HCT116 (cell line): Measurements from ENCODE around the gene SUGCT.

ENCODE experiments used
- POLR2A ChIP-seq: IDR thresholded peaks from 2 replicates; pipeline ENCODE4 v1.7.0; 2011; ENCODE audit warnings: borderline replicate concordance; ENCODE audit not compliant: insufficient read depth, insufficient read length; ENCODE audit errors: extremely low read depth
- TF ChIP-seq, protein P1 (sequence below), 3 experiments: fragments of 200-600 bp in 1 of 3; sonication (generic) in 1 of 3; IDR thresholded peaks in 2 of 3; conservative IDR thresholded peaks in 1 of 3; 2 replicates each; pipeline ENCODE4 v1.5.1; 2012 to 2017; ENCODE audit warnings: low read depth in 2 of 3, low read length in 2 of 3, antibody characterized with exemption in 1 of 3, borderline replicate concordance in 1 of 3, control low read depth in 1 of 3, mild to moderate bottlenecking in 1 of 3, mixed read lengths in 1 of 3, mixed run types in 1 of 3, moderate library complexity in 1 of 3; ENCODE audit not compliant: insufficient read depth in 1 of 3

DNA sequence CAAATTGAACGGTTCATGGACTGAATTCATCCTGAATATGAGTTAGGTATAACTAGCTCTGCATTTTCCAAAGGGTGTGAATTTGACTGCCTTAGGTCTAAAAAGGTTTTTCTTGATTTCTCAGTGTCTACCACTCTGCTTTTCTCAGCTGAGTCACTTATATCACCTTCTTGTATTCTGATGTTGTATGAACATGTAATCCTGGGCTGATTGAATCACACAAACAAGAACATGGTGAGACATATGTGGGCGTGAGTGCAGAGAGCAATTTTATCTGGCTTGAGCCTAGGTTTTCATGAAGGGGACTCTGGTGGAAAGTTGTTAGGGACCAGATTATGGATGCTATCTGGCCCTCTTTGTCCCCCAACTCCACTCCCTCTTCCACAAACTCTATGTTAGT lies 239.8 kb downstream of the SUGCT start:
- TF ChIP-seq POLR2A: no peak
- TF ChIP-seq, protein P1, sequence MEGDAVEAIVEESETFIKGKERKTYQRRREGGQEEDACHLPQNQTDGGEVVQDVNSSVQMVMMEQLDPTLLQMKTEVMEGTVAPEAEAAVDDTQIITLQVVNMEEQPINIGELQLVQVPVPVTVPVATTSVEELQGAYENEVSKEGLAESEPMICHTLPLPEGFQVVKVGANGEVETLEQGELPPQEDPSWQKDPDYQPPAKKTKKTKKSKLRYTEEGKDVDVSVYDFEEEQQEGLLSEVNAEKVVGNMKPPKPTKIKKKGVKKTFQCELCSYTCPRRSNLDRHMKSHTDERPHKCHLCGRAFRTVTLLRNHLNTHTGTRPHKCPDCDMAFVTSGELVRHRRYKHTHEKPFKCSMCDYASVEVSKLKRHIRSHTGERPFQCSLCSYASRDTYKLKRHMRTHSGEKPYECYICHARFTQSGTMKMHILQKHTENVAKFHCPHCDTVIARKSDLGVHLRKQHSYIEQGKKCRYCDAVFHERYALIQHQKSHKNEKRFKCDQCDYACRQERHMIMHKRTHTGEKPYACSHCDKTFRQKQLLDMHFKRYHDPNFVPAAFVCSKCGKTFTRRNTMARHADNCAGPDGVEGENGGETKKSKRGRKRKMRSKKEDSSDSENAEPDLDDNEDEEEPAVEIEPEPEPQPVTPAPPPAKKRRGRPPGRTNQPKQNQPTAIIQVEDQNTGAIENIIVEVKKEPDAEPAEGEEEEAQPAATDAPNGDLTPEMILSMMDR (IDR thresholded peaks at IDR 0.05 in 2 of 3, conservative IDR thresholded peaks at IDR 0.05 in 1 of 3; ENCODE audit: borderline replicate concordance in 1 of 3, insufficient read depth in 1 of 3, low read depth in 2 of 3, low read length in 2 of 3): no peak
